GM18517 (cell line): ENCODE results near the gene GLRA3.
"Not testable (repeated sequence)": the region's sequence is repeated elsewhere in the genome, so short reads cannot be mapped to it uniquely, and the experiment has no call there.

Source experiments
- ATAC-seq: cut with Tn5 transposase; IDR thresholded peaks from one replicate; pipeline ENCODE4 v1.9.1; 2021; ENCODE audit warnings: mild to moderate bottlenecking, moderate library complexity; ENCODE audit not compliant: unreplicated experiment

GLRA3 gene

GRCh38 chr4:174813292-174813691 is 15.8 kb downstream of the GLRA3 start:
- no peak for ATAC-seq

- ATAC-seq, result no peak
Measured at GRCh38 chr4:174810834-174811233, 18.2 kb downstream of the GLRA3 start.

- no peak for ATAC-seq
Measured at GRCh38 chr4:174808836-174809235, 20.2 kb downstream of the GLRA3 start.

GRCh38 chr4:174808119-174808518 is 20.9 kb downstream of the GLRA3 start:
- ATAC-seq, result no peak

- no peak for ATAC-seq
Measured at GRCh38 chr4:174805746-174806145, 23.3 kb downstream of the GLRA3 start.

GRCh38 chr4:174794543-174795094 is 34.4 kb downstream of the GLRA3 start:
- ATAC-seq, result no peak

- no peak for ATAC-seq
Measured at GRCh38 chr4:174789657-174790056, 39.4 kb downstream of the GLRA3 start.

GRCh38 chr4:174778274-174778986 is 50.6 kb downstream of the GLRA3 start:
- ATAC-seq, result not testable (repeated sequence)

- no peak for ATAC-seq
Measured at GRCh38 chr4:174775366-174775765, 53.7 kb downstream of the GLRA3 start.

- peak; percentile 75 for ATAC-seq
Measured at GRCh38 chr4:174764105-174764729, 64.8 kb downstream of the GLRA3 start.

- peak; percentile 81 for ATAC-seq
Measured at GRCh38 chr4:174763454-174764104, 65.5 kb downstream of the GLRA3 start.

- ATAC-seq, result no peak
Measured at GRCh38 chr4:174761451-174761850, 67.6 kb downstream of the GLRA3 start.

GRCh38 chr4:174757736-174758135 is 71.3 kb downstream of the GLRA3 start:
- ATAC-seq, result no peak

GRCh38 chr4:174753021-174753420 is 76.0 kb downstream of the GLRA3 start:
- ATAC-seq, result no peak

- no peak for ATAC-seq
Measured at GRCh38 chr4:174752026-174752425, 77.0 kb downstream of the GLRA3 start.

GRCh38 chr4:174749091-174749490 is 80.0 kb downstream of the GLRA3 start:
- ATAC-seq, result no peak

GRCh38 chr4:174746710-174747109 is 82.3 kb downstream of the GLRA3 start:
- ATAC-seq, result no peak

- ATAC-seq, result no peak
Measured at GRCh38 chr4:174742561-174742960, 86.5 kb downstream of the GLRA3 start.

GRCh38 chr4:174739576-174739975 is 89.5 kb downstream of the GLRA3 start:
- ATAC-seq, result no peak

GRCh38 chr4:174734181-174734580 is 94.9 kb downstream of the GLRA3 start:
- no peak for ATAC-seq

GRCh38 chr4:174717828-174718227 is 111.2 kb downstream of the GLRA3 start:
- no peak for ATAC-seq
